ENCODE results near the gene HHIPL1. TPM values are rescaled to one million over a fixed set of nuclear protein-coding genes. Genes with fewer than 3 reads are reported as not detected.

HHIPL1 gene
- total and polyA plus RNA-seq, 2 of the 8 experiments (the other 6 are each of a cell fraction or from before 2014, with no cell fraction given), result 1.5 to 2.6 TPM

- H3K79me2 ChIP-seq (ENCODE audit: control insufficient read depth in 1 of 2, insufficient read depth in 2 of 2, low read length in 2 of 2), result peaks cover 6 to 48% of the 10 kb centered on the region in 2 experiments; a peak in 3 of 4 replicates
- H3K4me1 ChIP-seq (replicated peaks in 1 of 4; ENCODE audit: control insufficient read depth in 3 of 4, insufficient read depth in 4 of 4, low read length in 3 of 4), result peaks cover 4 to 28% (median 18%) of the 10 kb centered on the region in 4 experiments
- no peak for DNase-seq (ENCODE audit: low read depth in 1 of 2, low spot score in 2 of 2)
These were observed 42.0 kb upstream of the HHIPL1 start for GRCh38 chr14:99602788-99603415.

More at GRCh38 chr14:99602788-99603415, 42.0 kb upstream of the HHIPL1 start:
- Histone ChIP-seq H3K56ac (replicated peaks; ENCODE audit: insufficient read length, low read depth, low read length) (no peak overlapping the region), H4K91ac (replicated peaks; ENCODE audit: insufficient read length, low read length) (no peak overlapping the region), H2BK20ac (ENCODE audit: low read length) (no peak overlapping the region), H3K9me3 (ENCODE audit: insufficient read depth in 2 of 2, low read depth in 1 of 2, low read length in 1 of 2) (peaks cover 0 to 3% of the 10 kb centered on the region in 2 experiments; a peak in 1 of 4 replicates), H3K23me2 (ENCODE audit: low read depth, low read length) (peaks cover 20% of the 10 kb centered on the region), H2BK15ac (ENCODE audit: low read length) (no peak overlapping the region), H4K8ac (ENCODE audit: extremely low read depth, insufficient read depth, low read length) (no peak overlapping the region; the same call in 1 of the 2 replicates), H3K9ac (replicated peaks in 1 of 4; ENCODE audit: extremely low read depth in 1 of 4, low read depth in 3 of 4, low read length in 3 of 4) (no peak overlapping the region; a peak in 1 of 7 replicates), H3K14ac (ENCODE audit: insufficient read length) (no peak overlapping the region), H2BK120ac (replicated peaks; ENCODE audit: low read depth, low read length) (no peak overlapping the region), H2AK5ac (ENCODE audit: low read depth, low read length) (no peak overlapping the region), H3K27me3 (replicated peaks in 1 of 4; ENCODE audit: control insufficient read depth in 3 of 4, extremely low read depth in 1 of 4, insufficient read depth in 3 of 4, low read length in 3 of 4) (peaks cover 9 to 34% (median 26%) of the 10 kb centered on the region in 4 experiments; a peak in 6 of 7 replicates), H4K20me1 (replicated peaks in 1 of 2; ENCODE audit: control insufficient read depth in 1 of 2, insufficient read depth in 2 of 2, low read length in 2 of 2) (peaks cover 19 to 42% of the 10 kb centered on the region in 2 experiments), H2BK5ac (ENCODE audit: low read depth, low read length) (no peak overlapping the region), H2AFZ (ENCODE audit: low read length) (no peak overlapping the region), H3K4ac (replicated peaks; ENCODE audit: insufficient read length, low read depth, low read length) (no peak overlapping the region), H4K5ac (ENCODE audit: insufficient read length, low read depth, low read length) (no peak overlapping the region), H3K27ac (ENCODE audit: low read depth, low read length) (no peak overlapping the region), H3K18ac (ENCODE audit: extremely low read depth, low read length) (no peak overlapping the region; the same call in 1 of the 2 replicates), H3K36me3 (ENCODE audit: control insufficient read depth in 2 of 4, insufficient read depth in 4 of 4, low read length in 3 of 4) (no peaks in the 10 kb centered on the region; a peak in 1 of 8 replicates), H3K4me2 (ENCODE audit: insufficient read depth in 1 of 2, low read depth in 2 of 2, low read length in 2 of 2) (peak overlapping the region; percentile 83 to 95), H2BK12ac (ENCODE audit: low read depth, low read length) (no peak overlapping the region), H3K23ac (ENCODE audit: insufficient read length) (no peak overlapping the region), H3K4me3 (ENCODE audit: extremely low read depth in 1 of 4, insufficient read depth in 2 of 4, low read depth in 3 of 4, low read length in 4 of 4) (peak overlapping the region; percentile 50 to 73 (median 66)), H3K79me1 (ENCODE audit: low read depth, low read length) (peaks cover 11% of the 10 kb centered on the region)
- FAIRE-seq, result no peak
- peak; percentile 32; the same call in 1 of the 2 replicates for TF ChIP-seq SUZ12 (IDR thresholded peaks at IDR 0.05; ENCODE audit: low read length)
- peak; percentile 66 for TF ChIP-seq EZH2 (IDR thresholded peaks at IDR 0.05; ENCODE audit: low read depth, low read length, severe bottlenecking)
- TF ChIP-seq SIRT6 (IDR thresholded peaks at IDR 0.05; ENCODE audit: low read length), result no peak
- ChIA-PET POLR2A (ENCODE audit: partially characterized antibody) (interaction anchor here (0.8 to 2.0 kb wide), 8 partner anchors 12 to 122 kb away, joined by 3 to 10 read pairs (median 4); partner anchors contain the start of genes CCNK and SETD3), CTCF (ENCODE audit: partially characterized antibody) (interaction anchor here (0.6 to 2.4 kb wide), 20 partner anchors 8 to 344 kb away, joined by 3 to 10 read pairs (median 4); no protein-coding TSS in a partner anchor)
- WGBS, 2 experiments (ENCODE audit: extremely low coverage in 1 of 2, insufficient coverage in 1 of 2, insufficient read length in 1 of 2, insufficient replicate concordance in 2 of 2, low coverage in 1 of 2, low lambda C conversion rate in 2 of 2, missing lambda C conversion rate in 1 of 2), result 16% methylated on average over 28 of the region's 53 CpGs; no CpG with 5 or more reads in 1 of the 2 experiments

Data from H1 (cell line).